NCI-H2029 treated with DMSO at 0.1 percent for 48 hours (cell line): Measurements from ENCODE around the gene OBSCN.

Experiments
- DNase-seq: peaks from one replicate; lab custom pipeline; 2025; lab: John Stamatoyannopoulos, UW

The OBSCN gene

GRCh38 chr1:228417483-228418203 is 209.8 kb downstream of the OBSCN start:
- no peak for DNase-seq

GRCh38 chr1:228420968-228421826 is 213.4 kb downstream of the OBSCN start:
- DNase-seq, result no peak

DNA sequence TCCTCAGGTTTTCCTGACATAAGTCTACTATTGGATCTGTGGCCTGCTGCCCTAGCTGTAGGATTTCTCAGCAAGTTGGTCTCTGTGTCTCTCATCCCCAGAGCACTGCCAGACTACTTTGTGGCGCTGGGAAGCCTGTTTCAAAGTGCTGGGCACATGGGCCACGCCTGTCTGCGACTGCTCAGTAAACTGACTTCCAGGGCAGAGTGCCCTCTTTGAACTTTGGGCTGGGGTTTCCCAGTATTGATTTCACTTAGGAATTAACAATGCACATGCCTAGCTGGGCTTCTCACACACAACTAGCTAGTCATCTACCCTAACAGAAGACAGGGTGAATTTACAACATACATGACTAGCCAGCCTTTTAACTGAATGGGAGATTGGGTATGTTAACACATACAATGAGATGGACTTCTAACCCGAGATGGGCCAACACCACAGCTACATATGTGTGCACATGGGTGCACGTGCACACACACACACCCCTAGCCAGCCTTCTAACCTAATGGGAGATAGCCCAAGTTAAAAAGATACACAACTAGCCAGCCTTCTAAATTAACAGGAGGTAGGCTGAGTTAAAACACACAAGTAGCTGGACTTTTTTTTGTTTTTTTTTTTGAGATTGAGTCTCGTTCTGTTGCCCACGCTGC is 215.7 kb downstream of the OBSCN start:
- no peak for DNase-seq

GRCh38 chr1:228424685-228425660 is 217.1 kb downstream of the OBSCN start:
- no peak for DNase-seq

GRCh38 chr1:228426518-228427175 is 218.8 kb downstream of the OBSCN start:
- DNase-seq, result no peak

DNA sequence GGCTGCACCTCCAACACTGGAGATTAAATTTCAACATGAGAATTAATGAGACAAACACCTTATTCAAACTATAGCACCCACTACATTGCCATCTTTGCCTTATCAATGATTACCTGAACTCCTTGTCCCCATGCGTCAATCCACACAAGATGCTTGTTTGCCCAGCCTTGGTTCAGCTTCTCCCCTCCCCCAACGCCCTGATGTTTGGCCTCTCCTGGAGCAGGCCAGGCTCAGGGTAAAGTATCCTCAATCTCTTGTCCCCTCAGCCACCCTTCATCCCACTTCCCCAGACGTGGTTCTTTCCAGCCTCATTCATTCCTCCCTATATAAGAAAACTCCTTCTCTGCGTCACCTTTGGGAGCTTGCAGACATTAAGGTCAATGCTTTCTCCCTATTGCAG is 220.6 kb downstream of the OBSCN start:
- DNase-seq, result no peak
